DMS 273 treated with DMSO at 0.1 percent for 48 hours (cell line): ENCODE results near the gene TBXAS1.

ENCODE experiments used
- DNase-seq: peaks from one replicate; lab custom pipeline; 2025; lab: John Stamatoyannopoulos, UW

TBXAS1 gene

GRCh38 chr7:139948167-139948566 lies 119.1 kb downstream of the TBXAS1 start:
- DNase-seq: no peak

- no peak for DNase-seq
Observed at GRCh38 chr7:139948587-139949335, 119.7 kb downstream of the TBXAS1 start.

- no peak for DNase-seq
Observed at GRCh38 chr7:139949629-139950028, 120.6 kb downstream of the TBXAS1 start.

- no peak for DNase-seq
Observed at GRCh38 chr7:139950881-139951525, 121.9 kb downstream of the TBXAS1 start.

GRCh38 chr7:139953229-139953628 lies 124.2 kb downstream of the TBXAS1 start:
- no peak for DNase-seq

GRCh38 chr7:139955109-139955820 lies 126.2 kb downstream of the TBXAS1 start:
- DNase-seq: no peak

GRCh38 chr7:139958599-139959284 lies 129.7 kb downstream of the TBXAS1 start:
- no peak for DNase-seq

- no peak for DNase-seq
Observed at GRCh38 chr7:139959285-139959628, 130.2 kb downstream of the TBXAS1 start.

- no peak for DNase-seq
Observed at GRCh38 chr7:139959718-139960117, 130.7 kb downstream of the TBXAS1 start.

- DNase-seq: no peak
Observed at GRCh38 chr7:139960157-139960556, 131.1 kb downstream of the TBXAS1 start.

- DNase-seq: no peak
Observed at GRCh38 chr7:139965942-139966628, 137.0 kb downstream of the TBXAS1 start.

- no peak for DNase-seq
Observed at GRCh38 chr7:139966949-139967348, 137.9 kb downstream of the TBXAS1 start.

GRCh38 chr7:139968931-139969330 lies 139.9 kb downstream of the TBXAS1 start:
- no peak for DNase-seq

- no peak for DNase-seq
Observed at GRCh38 chr7:139972029-139972428, 143.0 kb downstream of the TBXAS1 start.

- no peak for DNase-seq
Observed at GRCh38 chr7:139973101-139974050, 144.3 kb downstream of the TBXAS1 start.

- no peak for DNase-seq
Observed at GRCh38 chr7:139974179-139974811, 145.2 kb downstream of the TBXAS1 start.

- DNase-seq: no peak
Observed at GRCh38 chr7:139976055-139976837, 147.2 kb downstream of the TBXAS1 start.

- DNase-seq: no peak
Observed at GRCh38 chr7:139976838-139977656, 148.0 kb downstream of the TBXAS1 start.

GRCh38 chr7:139981511-139981895 lies 152.4 kb downstream of the TBXAS1 start:
- no peak for DNase-seq
